ENCODE results near the gene A1CF.
"Not testable (repeated sequence)": the region's sequence is repeated elsewhere in the genome, so short reads cannot be mapped to it uniquely, and the experiment has no call there.

A1CF gene

DNA sequence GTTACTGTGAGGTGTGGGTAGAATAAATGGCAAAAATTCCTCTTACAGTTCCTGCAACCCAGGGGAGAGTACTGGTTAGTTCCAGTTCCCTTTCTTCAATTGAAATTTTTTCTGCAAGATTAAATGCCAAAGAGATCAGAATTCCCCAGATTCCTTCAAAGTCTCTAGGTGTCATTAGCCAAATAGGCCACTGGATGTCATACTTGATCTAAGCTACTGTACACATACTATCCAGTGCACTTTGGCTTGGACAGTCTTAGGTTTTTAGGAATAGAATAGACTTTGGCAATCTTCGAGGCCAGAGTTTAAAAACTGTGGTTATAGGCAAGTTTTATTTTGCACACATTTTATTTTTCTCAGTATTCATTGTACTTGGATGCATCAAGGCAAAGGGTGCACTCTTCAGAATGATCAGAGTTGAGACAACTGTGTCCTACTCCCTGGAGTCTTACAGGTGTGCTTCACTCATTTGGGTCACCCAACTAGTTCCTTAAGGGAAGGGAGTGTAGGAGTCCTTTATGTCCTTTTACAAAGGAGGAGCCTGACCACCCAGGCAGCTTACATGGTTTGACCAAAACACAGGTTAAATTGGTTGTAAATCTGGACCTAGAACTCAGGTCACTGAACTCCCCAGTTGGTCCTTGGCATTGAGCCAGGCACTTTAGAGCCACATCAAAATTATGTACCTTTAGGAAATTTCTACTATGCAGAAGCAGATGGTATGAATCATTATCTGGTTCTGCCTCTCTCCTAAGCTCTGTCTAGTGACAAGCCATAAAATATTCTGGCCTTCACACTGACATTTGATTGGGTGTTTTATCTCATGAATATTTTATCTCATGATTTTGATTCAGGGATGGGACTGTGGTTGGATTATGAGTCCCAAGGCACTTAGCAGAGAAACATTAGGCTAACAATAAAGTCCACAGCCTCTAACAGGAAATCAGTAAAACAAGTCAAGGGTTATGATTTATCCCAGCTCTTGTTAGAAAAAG, 96.2 kb downstream of the A1CF start:
- DNase-seq (ENCODE audit: low spot score) = peak; percentile 27

DNA sequence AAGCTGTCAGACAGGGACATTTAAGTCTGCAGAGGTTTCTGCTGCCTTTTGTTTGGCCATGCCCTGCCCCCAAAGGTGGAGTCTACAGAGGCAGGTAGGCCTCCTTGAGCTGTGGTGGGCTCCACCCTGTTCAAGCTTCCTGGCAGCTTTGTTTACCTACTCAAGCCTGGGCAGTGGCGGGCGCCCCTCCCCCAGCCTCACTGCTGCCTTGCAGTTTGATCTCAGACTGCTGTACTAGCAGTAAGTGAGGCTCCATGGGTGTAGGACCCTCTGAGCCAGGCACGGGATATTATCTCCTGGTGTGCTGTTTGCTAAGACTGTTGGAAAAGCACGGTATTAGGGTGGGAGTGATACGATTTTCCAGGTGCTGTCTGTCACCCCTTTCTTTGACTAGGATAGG, 97.5 kb downstream of the A1CF start:
- DNase-seq (ENCODE audit: low spot score) = not testable (repeated sequence)

DNA sequence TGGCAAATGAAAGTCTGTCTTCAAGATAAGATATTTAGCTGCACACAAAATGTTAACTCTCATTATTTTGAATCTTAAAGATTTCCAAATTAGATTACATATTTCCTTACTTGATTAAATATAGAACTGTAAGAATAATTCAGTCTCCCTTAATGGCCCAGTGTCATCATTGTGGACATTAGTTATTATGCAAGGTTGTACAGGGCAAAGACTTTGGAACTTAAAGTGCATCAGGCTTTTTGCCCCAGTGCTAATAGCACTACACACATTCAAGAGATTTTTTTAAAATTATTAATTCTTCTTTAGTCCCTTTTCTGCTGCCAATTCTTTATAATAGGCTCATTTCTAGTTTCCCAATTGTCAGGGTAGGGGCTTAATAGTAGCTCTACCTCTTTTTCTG, 103.4 kb downstream of the A1CF start:
- DNase-seq (ENCODE audit: low spot score) = not testable (repeated sequence)

DNA sequence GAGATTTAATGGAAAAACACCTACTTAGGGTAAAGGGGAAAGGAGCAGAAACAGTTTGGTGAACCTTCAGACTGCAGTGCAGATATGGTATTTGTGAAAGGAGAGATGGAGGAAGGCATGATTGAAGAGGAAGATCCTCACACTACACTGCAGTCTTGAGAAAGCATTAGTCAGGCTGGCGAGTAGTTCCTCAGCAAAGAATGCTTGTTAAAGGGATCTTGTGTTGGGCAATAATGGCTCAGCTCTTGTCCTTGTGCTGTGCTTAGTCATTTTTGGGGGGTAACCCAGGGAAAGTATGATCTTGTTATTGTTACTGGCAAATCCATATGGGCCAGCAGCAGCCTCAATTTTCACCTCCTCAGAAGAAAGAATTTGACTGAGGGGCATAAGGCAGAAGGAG, 105.4 kb downstream of the A1CF start:
- DNase-seq (ENCODE audit: low spot score) = not testable (repeated sequence)

DNA sequence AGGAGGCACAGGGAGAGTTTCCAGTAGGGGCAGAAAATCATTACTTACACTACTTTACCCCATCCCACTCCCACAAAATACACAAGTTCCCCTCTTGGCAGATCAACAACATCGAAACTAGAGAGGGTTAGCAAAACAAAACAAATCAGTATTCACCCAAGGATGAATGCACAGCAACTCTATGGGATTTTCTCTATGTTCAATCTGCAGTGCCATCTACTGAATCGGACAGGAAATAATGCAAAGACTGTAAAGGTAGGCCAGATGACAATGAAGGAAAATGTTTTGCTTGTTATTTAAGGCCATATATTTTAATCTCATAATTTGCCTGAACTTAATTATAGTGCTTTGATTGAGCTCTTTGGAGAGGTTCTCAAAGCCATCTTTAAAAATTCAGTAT, 110.6 kb downstream of the A1CF start:
- not testable (repeated sequence) for DNase-seq (ENCODE audit: low spot score)

DNA sequence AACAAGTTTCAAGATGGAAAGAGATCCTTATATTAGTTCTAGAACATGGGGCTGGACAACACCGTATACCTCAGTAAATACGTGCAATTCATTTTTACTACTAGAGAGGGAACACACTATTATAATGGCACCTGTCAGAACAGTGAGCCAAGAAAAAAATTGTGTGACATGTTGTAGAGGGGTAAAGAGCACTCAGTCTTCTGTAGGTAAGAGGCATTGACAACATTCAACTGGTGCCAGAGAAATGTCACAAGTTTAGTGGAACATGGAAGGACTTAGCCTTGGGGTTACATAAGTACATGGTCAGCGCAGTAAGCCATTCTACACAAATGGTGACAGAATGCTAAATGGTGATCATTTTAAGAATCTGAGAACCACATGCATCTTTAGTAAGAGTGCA, 113.4 kb downstream of the A1CF start:
- not testable (repeated sequence) for DNase-seq (ENCODE audit: low spot score)

DNA sequence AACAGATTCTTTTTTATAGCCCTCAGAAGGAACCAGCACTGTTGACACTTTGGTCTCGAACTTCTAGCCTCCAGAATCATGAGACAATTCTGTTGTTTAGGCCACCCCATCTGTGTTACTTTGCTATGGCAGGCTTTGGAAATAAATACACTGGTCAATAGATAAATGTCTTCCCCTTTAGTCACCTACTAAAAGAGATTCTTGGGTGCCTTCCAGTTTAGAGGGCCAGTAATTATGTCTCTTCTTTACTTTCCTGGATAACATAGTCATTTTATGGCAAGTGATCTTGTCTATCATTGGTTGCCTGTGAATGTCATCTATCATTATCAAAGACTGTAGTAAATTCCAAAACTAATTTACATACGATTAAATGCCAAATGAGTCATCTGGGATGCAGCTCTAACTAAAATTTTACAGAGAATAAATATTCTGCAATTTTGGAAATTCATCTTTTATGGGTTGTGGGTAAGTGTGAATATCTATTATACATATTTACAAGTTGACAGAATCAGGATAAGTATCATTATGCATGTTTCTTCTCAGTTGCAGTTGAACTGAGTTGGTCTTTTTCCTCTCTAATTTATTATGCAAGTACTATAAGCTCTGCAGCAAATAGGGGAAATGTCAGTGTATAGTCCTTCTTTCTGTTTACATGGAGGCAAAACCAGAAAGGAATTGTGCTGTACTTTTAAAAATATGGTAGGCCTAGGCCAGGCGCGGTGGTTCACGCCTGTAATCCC, 118.5 kb downstream of the A1CF start:
- not testable (repeated sequence) for DNase-seq (ENCODE audit: low spot score)

Data from AG08396 (cell line).